ENCODE measurements around the gene STK4.

GRCh38 chr20:44965651-44966029 is 672 bp upstream of the STK4 start:
- TF ChIP-seq POLR2AphosphoS5 (IDR thresholded peaks at IDR 0.05; ENCODE audit: low read depth, low read length) (no peak), CTCF (IDR thresholded peaks at IDR 0.05; ENCODE audit: control extremely low read depth in 1 of 3, insufficient read depth in 1 of 3, low read depth in 1 of 3, low read length in 3 of 3) (no peak), YY1 (IDR thresholded peaks at IDR 0.05; ENCODE audit: low read depth, low read length) (no peak), JUN (IDR thresholded peaks at IDR 0.05; ENCODE audit: low read depth, low read length) (no peak)
- TF ChIP-seq, protein P1, sequence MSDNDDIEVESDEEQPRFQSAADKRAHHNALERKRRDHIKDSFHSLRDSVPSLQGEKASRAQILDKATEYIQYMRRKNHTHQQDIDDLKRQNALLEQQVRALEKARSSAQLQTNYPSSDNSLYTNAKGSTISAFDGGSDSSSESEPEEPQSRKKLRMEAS (IDR thresholded peaks at IDR 0.05) = no peak

All from H1 (cell line).